GM12878 (cell line): Measurements from ENCODE around the gene HOXA10. TPM values are rescaled to one million over a fixed set of nuclear protein-coding genes. Genes with fewer than 3 reads are reported as not detected.

Source experiments
- BHLHE40 ChIP-seq, 2 experiments: fragments of 450-650 bp in 1 of 2; IDR thresholded peaks; 2 replicates each; pipeline ENCODE4 v1.6.1; 2011 to 2017; ENCODE audit warnings: low read depth in 2 of 2, borderline replicate concordance in 1 of 2, improper control_type of control experiment in 1 of 2, low read length in 1 of 2, mild to moderate bottlenecking in 1 of 2
- PBX3 ChIP-seq: IDR thresholded peaks from 2 replicates; pipeline ENCODE4 v1.6.1; 2011; ENCODE audit warnings: mild to moderate bottlenecking, low read depth, low read length, moderate library complexity; ENCODE audit not compliant: insufficient replicate concordance
- ZBTB4 ChIP-seq: fragments of 450-650 bp; formaldehyde crosslinking; IDR thresholded peaks from 2 replicates; pipeline ENCODE4 v1.4.0; 2022; ENCODE audit warnings: mild to moderate bottlenecking, moderate library complexity
- polyA plus RNA-seq, 11 experiments: library from polyadenylated mRNA; depleted of rRNA in 4 of 11; unstranded in 6 of 11; stranded (reverse) in 5 of 11; fragments of >200 nt; fragmentation: Nextera tagmentation in 4 of 11; fragmentation: Illumina TruSeq in 1 of 11; extraction: Ambion mirVana in 4 of 11; extraction: Trizol in 1 of 11; gene quantifications; 1 replicate in 1 of 11; 2 replicates in 10 of 11; pipeline versions ENCODE4 v1.2.1 to v1.2.3, GENCODE V29; 2011 to 2016; ENCODE audit warnings: inconsistent platforms in 2 of 11, missing spikeins in 2 of 11, low read depth in 1 of 11
- total RNA-seq, 4 experiments: library from RNA; depleted of rRNA in 3 of 4; stranded (reverse); fragments of >200 nt in 3 of 4; fragmentation: Illumina TruSeq in 1 of 4; extraction: Trizol in 1 of 4; gene quantifications; 2 replicates each; pipeline versions ENCODE4 v1.2.1 to v1.2.3, GENCODE V29; 2013 to 2021

Gene HOXA10
- total and polyA plus RNA-seq, 10 of the 15 experiments (the other 5 are each of a cell fraction or from before 2014, with no cell fraction given): not detected

- TF ChIP-seq ZBTB4 (CRISPR knock-in tag): no peak
- no peak for TF ChIP-seq PBX3
- TF ChIP-seq BHLHE40 (IDR thresholded peaks at IDR 0.05; ENCODE audit: borderline replicate concordance in 1 of 2, low read depth in 2 of 2, low read length in 1 of 2): no peak
Measured at GRCh38 chr7:27162561-27163287, 11.4 kb downstream of the HOXA10 start (continued).
